ENCODE results near the gene FDXR.

DNA sequence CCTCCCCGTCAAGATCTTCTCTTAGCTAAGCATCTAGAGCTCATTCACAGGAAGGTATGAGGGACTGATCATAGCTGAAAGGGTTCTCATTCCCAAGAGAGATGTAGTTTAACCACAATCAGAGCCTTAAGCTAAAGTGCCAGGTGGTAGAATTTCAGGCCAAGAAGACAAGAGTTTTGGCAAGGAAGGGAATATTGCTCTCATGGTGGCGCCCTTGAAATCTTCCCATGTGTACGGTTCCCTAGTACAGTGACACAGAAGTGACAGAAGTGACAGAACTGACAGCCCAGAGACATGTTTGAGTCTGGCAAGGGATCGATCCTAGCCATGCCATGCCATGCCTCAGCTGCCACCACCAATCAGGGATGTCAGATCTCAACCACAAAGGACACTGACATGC is 15.6 kb downstream of the FDXR start:
- TF ChIP-seq FOXM1 (IDR thresholded peaks at IDR 0.05; ENCODE audit: borderline replicate concordance) (no peak), BHLHE40 (IDR thresholded peaks at IDR 0.05; ENCODE audit: borderline replicate concordance) (no peak), TARDBP (IDR thresholded peaks at IDR 0.05) (no peak), SP1 (IDR thresholded peaks at IDR 0.05) (no peak)
- TF ChIP-seq, protein P1, sequence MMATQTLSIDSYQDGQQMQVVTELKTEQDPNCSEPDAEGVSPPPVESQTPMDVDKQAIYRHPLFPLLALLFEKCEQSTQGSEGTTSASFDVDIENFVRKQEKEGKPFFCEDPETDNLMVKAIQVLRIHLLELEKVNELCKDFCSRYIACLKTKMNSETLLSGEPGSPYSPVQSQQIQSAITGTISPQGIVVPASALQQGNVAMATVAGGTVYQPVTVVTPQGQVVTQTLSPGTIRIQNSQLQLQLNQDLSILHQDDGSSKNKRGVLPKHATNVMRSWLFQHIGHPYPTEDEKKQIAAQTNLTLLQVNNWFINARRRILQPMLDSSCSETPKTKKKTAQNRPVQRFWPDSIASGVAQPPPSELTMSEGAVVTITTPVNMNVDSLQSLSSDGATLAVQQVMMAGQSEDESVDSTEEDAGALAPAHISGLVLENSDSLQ (IDR thresholded peaks at IDR 0.05): no peak
